A673 (cell line): ENCODE results near the gene DAB1. TPM values are rescaled to one million over a fixed set of nuclear protein-coding genes. Genes with fewer than 3 reads are reported as not detected.
A peak's percentile ranks its signal among the peaks of the same experiment; 100 is the strongest.

Experiments used
- Bru-seq: library from RNA; stranded (reverse); fragments of 400-500 nt; gene quantifications from one replicate; lab custom pipeline; 2021; lab: Mats Ljungman, UMichigan
- BruChase-seq, 2 experiments: library from RNA; stranded (reverse); fragments of 400-500 nt; gene quantifications; one replicate each; lab custom pipeline; 2021; lab: Mats Ljungman, UMichigan
- BruUV-seq: library from RNA; stranded (reverse); fragments of 400-500 nt; replicated peaks from 2 replicates; lab custom pipeline; 2021; lab: Mats Ljungman, UMichigan
- CTCF ChIA-PET: fragments of 300-600 bp; sonication (Branson Sonifier 250); formaldehyde crosslinking; loops from one replicate; lab custom pipeline; 2022; ENCODE audit warnings: antibody characterized with exemption; lab: Charles Lee
- POLR2A ChIA-PET: fragments of 300-600 bp; sonication (Branson Sonifier 250); formaldehyde crosslinking; loops from one replicate; lab custom pipeline; 2022; ENCODE audit warnings: antibody characterized with exemption; ENCODE audit not compliant: low non-redundant PET; lab: Charles Lee
- DNase-seq: peaks from one replicate; pipeline ENCODE4 v3.0.0-alpha.2; 2015; ENCODE audit warnings: low spot score
- H3K27ac ChIP-seq: fragments of 200-600 bp; sonication (generic); 2 replicates; pipeline ENCODE4 v1.5.1; 2016; ENCODE audit warnings: mixed run types, low read depth, mild to moderate bottlenecking, mixed read lengths, antibody characterized with exemption, low read length; ENCODE audit not compliant: poor library complexity, severe bottlenecking
- H3K27me3 ChIP-seq: fragments of 200-600 bp; sonication (generic); replicated peaks from 2 replicates; pipeline ENCODE4 v1.6.1; 2017; ENCODE audit warnings: mixed run types, low read depth, mild to moderate bottlenecking, mixed read lengths, antibody characterized with exemption, low read length; ENCODE audit not compliant: insufficient read depth, poor library complexity
- H3K36me3 ChIP-seq: fragments of 200-600 bp; sonication (generic); 2 replicates; pipeline ENCODE4 v1.6.1; 2016; ENCODE audit warnings: mixed run types, mild to moderate bottlenecking, mixed read lengths, antibody characterized with exemption, low read length; ENCODE audit not compliant: insufficient read depth, poor library complexity, severe bottlenecking
- H3K4me1 ChIP-seq: fragments of 200-600 bp; sonication (generic); 2 replicates; pipeline ENCODE4 v1.6.1; 2017; ENCODE audit warnings: mixed run types, mild to moderate bottlenecking, mixed read lengths, antibody characterized with exemption, low read length; ENCODE audit not compliant: insufficient read depth, poor library complexity, severe bottlenecking
- H3K4me3 ChIP-seq: fragments of 200-600 bp; sonication (generic); 2 replicates; pipeline ENCODE4 v1.5.1; 2016; ENCODE audit warnings: low read depth, mixed run types, mild to moderate bottlenecking, mixed read lengths, low read length; ENCODE audit not compliant: poor library complexity, severe bottlenecking
- H3K9me3 ChIP-seq: fragments of 200-600 bp; sonication (generic); 2 replicates; pipeline ENCODE4 v1.6.1; 2016; ENCODE audit warnings: mixed run types, low read depth, mild to moderate bottlenecking, mixed read lengths, antibody characterized with exemption, low read length; ENCODE audit not compliant: poor library complexity, severe bottlenecking
- CTCF ChIP-seq: fragments of 300-800, 200-600 bp; sonication (generic); conservative IDR thresholded peaks from 2 replicates; pipeline ENCODE4 v1.5.1; 2017; ENCODE audit warnings: low read depth, mild to moderate bottlenecking, antibody characterized with exemption, low read length, moderate library complexity, mixed read lengths
- EZH2 ChIP-seq: fragments of 200-600 bp; sonication (generic); IDR thresholded peaks from 2 replicates; pipeline ENCODE4 v1.6.1; 2017; ENCODE audit warnings: borderline replicate concordance, low read depth, mild to moderate bottlenecking, mixed read lengths, antibody characterized with exemption, low read length; ENCODE audit not compliant: poor library complexity, severe bottlenecking
- intact Hi-C: fragments of 100-400 bp; cut with micrococcal nuclease; formaldehyde crosslinking; loops from one replicate; pipeline ENCODE4 v1.10.0; 2022; ENCODE audit not compliant: unreplicated experiment
- long read RNA-seq: library from polyadenylated mRNA; stranded (forward); transcript quantifications from one replicate; pipeline ENCODE4 v2.0.0, GENCODE V29; 2022
- total RNA-seq: library from RNA; stranded (reverse); gene quantifications from 2 replicates; pipeline ENCODE4 v1.2.3, GENCODE V29; 2021

Gene DAB1
- 112 and 113 TPM in 2 replicates for total RNA-seq
- Bru-seq, nascent RNA, result percentile 96 among the genes with signal in this experiment
- BruChase-seq, experiment 1, labeled RNA remaining after a 2-hour chase, result percentile 91 among the genes with signal in this experiment
- percentile 84 among the genes with signal in this experiment for BruChase-seq, experiment 2, labeled RNA remaining after a 6-hour chase
- long read RNA-seq, partial matches to known transcripts, result 38 of 222 reads
- long read RNA-seq, other reads (novel, unspliced or antisense), result 183 of 222 reads

GRCh38 chr1:57423656-57424211, at the start of gene DAB1:
Gene DAB1 (minus strand): TSS chr1:57424060. CDS start chr1:57291030, 133,030 bp downstream.
- intact Hi-C loops, result loop anchor here (1.0 to 10.0 kb wide), 7 partner anchors 199 to 1121 kb away; partner anchors contain the start of gene OMA1
- peak within 1 kb of the TSS; percentile 95 for H3K27ac ChIP-seq
- peak; percentile 64 for DNase-seq
- H3K9me3 ChIP-seq, result no peaks in the 10 kb centered on the region
- H3K4me1 ChIP-seq, result peaks cover 33% of the 10 kb centered on the region
- ChIA-PET CTCF (interaction anchor here (0.6 to 0.7 kb wide), 6 partner anchors 64 to 1229 kb away, joined by 3 to 13 read pairs (median 3); no protein-coding TSS in a partner anchor), POLR2A (interaction anchor here (0.6 to 2.2 kb wide), 3 partner anchors 280 to 740 kb away, joined by 3 to 8 read pairs (median 3); no protein-coding TSS in a partner anchor)
- no peaks in the 10 kb centered on the region for H3K27me3 ChIP-seq
- peak within 1 kb of the TSS; percentile 91 for H3K4me3 ChIP-seq
- no peak for TF ChIP-seq EZH2
- BruUV-seq, result no TSS peak
- H3K36me3 ChIP-seq, result no peaks in the 10 kb centered on the region

- Histone ChIP-seq H3K4me1 (peaks cover 48% of the 10 kb centered on the region), H3K27me3 (no peaks in the 10 kb centered on the region), H3K9me3 (peaks cover 3% of the 10 kb centered on the region), H3K27ac (peak overlapping the region; percentile 46), H3K36me3 (no peaks in the 10 kb centered on the region), H3K4me3 (peak overlapping the region; percentile 10)
- POLR2A ChIA-PET, result interaction anchor here (0.6 kb wide), 1 partner anchor 39 kb away, joined by 3 read pairs; no protein-coding TSS in a partner anchor
- intact Hi-C loops, result no loop called here
- CTCF ChIA-PET, result no interaction called here
- TF ChIP-seq EZH2, result no peak
- TF ChIP-seq CTCF, result no peak
- peak; percentile 52 for DNase-seq
- no TSS peak for BruUV-seq
Measured at GRCh38 chr1:57473448-57473847, 49.6 kb upstream of the DAB1 start.

- CTCF ChIA-PET, result no interaction called here
- Histone ChIP-seq H3K36me3 (no peaks in the 10 kb centered on the region), H3K4me1 (peaks cover 52% of the 10 kb centered on the region)
Measured at GRCh38 chr1:57471995-57472394, 48.1 kb upstream of the DAB1 start.

More at GRCh38 chr1:57471995-57472394, 48.1 kb upstream of the DAB1 start:
- no peak for DNase-seq
- intact Hi-C loops, result no loop called here
- no peak overlapping the region for H3K27ac ChIP-seq
- H3K9me3 ChIP-seq, result peaks cover 3% of the 10 kb centered on the region
- POLR2A ChIA-PET, result no interaction called here
- no TSS peak for BruUV-seq
- H3K27me3 ChIP-seq, result no peaks in the 10 kb centered on the region
- H3K4me3 ChIP-seq, result no peak overlapping the region
- TF ChIP-seq CTCF, result no peak
- no peak for TF ChIP-seq EZH2
